ENCODE measurements around the gene WASF2. TPM values are rescaled to one million over a fixed set of nuclear protein-coding genes. Genes with fewer than 3 reads are reported as not detected.

The WASF2 gene
- total and polyA plus RNA-seq, 2 donors (not counting 1 experiment from before 2014, with no cell fraction given): 26.3 to 66.9 TPM

GRCh38 chr1:27418326-27419185, 71.4 kb downstream of the WASF2 start:
- peaks cover 8% of the 10 kb centered on the region for H3K36me3 ChIP-seq (ENCODE audit: control insufficient read depth, insufficient read depth, low read length)
- H3K27me3 ChIP-seq (ENCODE audit: control insufficient read depth, insufficient read depth, low read length): no peaks in the 10 kb centered on the region
- TF ChIP-seq EZH2 (IDR thresholded peaks at IDR 0.05; ENCODE audit: low read length, missing control alignments): no peak
- TF ChIP-seq, protein P1, sequence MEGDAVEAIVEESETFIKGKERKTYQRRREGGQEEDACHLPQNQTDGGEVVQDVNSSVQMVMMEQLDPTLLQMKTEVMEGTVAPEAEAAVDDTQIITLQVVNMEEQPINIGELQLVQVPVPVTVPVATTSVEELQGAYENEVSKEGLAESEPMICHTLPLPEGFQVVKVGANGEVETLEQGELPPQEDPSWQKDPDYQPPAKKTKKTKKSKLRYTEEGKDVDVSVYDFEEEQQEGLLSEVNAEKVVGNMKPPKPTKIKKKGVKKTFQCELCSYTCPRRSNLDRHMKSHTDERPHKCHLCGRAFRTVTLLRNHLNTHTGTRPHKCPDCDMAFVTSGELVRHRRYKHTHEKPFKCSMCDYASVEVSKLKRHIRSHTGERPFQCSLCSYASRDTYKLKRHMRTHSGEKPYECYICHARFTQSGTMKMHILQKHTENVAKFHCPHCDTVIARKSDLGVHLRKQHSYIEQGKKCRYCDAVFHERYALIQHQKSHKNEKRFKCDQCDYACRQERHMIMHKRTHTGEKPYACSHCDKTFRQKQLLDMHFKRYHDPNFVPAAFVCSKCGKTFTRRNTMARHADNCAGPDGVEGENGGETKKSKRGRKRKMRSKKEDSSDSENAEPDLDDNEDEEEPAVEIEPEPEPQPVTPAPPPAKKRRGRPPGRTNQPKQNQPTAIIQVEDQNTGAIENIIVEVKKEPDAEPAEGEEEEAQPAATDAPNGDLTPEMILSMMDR (conservative IDR thresholded peaks at IDR 0.05 in 1 of 2, IDR thresholded peaks at IDR 0.05 in 1 of 2; ENCODE audit: low read depth in 1 of 2, low read length in 2 of 2): no peak
- no peaks in the 10 kb centered on the region for H4K20me1 ChIP-seq (ENCODE audit: control insufficient read depth, extremely low read depth, insufficient read depth, low read length)
- peak; percentile 94 to 95 for DNase-seq (ENCODE audit: low read depth in 2 of 2)
- no peak overlapping the region for H3K9ac ChIP-seq (ENCODE audit: insufficient read depth, low read length)
- H3K9me3 ChIP-seq (ENCODE audit: control insufficient read depth, insufficient read depth, low read depth, low read length): no peaks in the 10 kb centered on the region
- peaks cover 16% of the 10 kb centered on the region for H3K4me1 ChIP-seq (ENCODE audit: control insufficient read depth, extremely low read depth, insufficient read depth, low read length)
- H3K79me2 ChIP-seq (ENCODE audit: control insufficient read depth, insufficient read depth, low read length): peaks cover 7% of the 10 kb centered on the region
- H2AFZ ChIP-seq (ENCODE audit: low read length): no peak overlapping the region
- H3K4me3 ChIP-seq (replicated peaks in 1 of 4; ENCODE audit: control extremely low read depth in 1 of 4, insufficient read depth in 1 of 4, low read depth in 3 of 4, low read length in 4 of 4): no peak overlapping the region
- H3K4me2 ChIP-seq (ENCODE audit: extremely low read depth, insufficient read depth, low read length): peak overlapping the region; percentile 32
- peak overlapping the region; percentile 72 for H3K27ac ChIP-seq (ENCODE audit: insufficient read depth, low read length)

GRCh38 chr1:27417713-27418112, 72.3 kb downstream of the WASF2 start:
- Histone ChIP-seq H4K20me1 (ENCODE audit: control insufficient read depth, extremely low read depth, insufficient read depth, low read length) (no peaks in the 10 kb centered on the region), H3K9ac (ENCODE audit: insufficient read depth, low read length) (no peak overlapping the region), H2AFZ (ENCODE audit: low read length) (no peak overlapping the region), H3K27me3 (ENCODE audit: control insufficient read depth, insufficient read depth, low read length) (no peaks in the 10 kb centered on the region), H3K36me3 (ENCODE audit: control insufficient read depth, insufficient read depth, low read length) (peaks cover 8% of the 10 kb centered on the region), H3K4me1 (ENCODE audit: control insufficient read depth, extremely low read depth, insufficient read depth, low read length) (peaks cover 16% of the 10 kb centered on the region), H3K4me3 (replicated peaks in 1 of 4; ENCODE audit: control extremely low read depth in 1 of 4, insufficient read depth in 1 of 4, low read depth in 3 of 4, low read length in 4 of 4) (no peak overlapping the region), H3K4me2 (ENCODE audit: extremely low read depth, insufficient read depth, low read length) (no peak overlapping the region), H3K79me2 (ENCODE audit: control insufficient read depth, insufficient read depth, low read length) (peaks cover 7% of the 10 kb centered on the region), H3K27ac (ENCODE audit: insufficient read depth, low read length) (peak overlapping the region; percentile 72), H3K9me3 (ENCODE audit: control insufficient read depth, insufficient read depth, low read depth, low read length) (no peaks in the 10 kb centered on the region)
- no peak for DNase-seq (ENCODE audit: low read depth in 2 of 2)
- TF ChIP-seq, protein P1 (conservative IDR thresholded peaks at IDR 0.05 in 1 of 2, IDR thresholded peaks at IDR 0.05 in 1 of 2; ENCODE audit: low read depth in 1 of 2, low read length in 2 of 2): no peak
- no peak for TF ChIP-seq EZH2 (IDR thresholded peaks at IDR 0.05; ENCODE audit: low read length, missing control alignments)

- Histone ChIP-seq H3K4me2 (ENCODE audit: extremely low read depth, insufficient read depth, low read length) (no peak overlapping the region), H3K36me3 (ENCODE audit: control insufficient read depth, insufficient read depth, low read length) (peaks cover 8% of the 10 kb centered on the region), H3K27me3 (ENCODE audit: control insufficient read depth, insufficient read depth, low read length) (no peaks in the 10 kb centered on the region), H3K79me2 (ENCODE audit: control insufficient read depth, insufficient read depth, low read length) (peaks cover 3% of the 10 kb centered on the region), H3K4me3 (replicated peaks in 1 of 4; ENCODE audit: control extremely low read depth in 1 of 4, insufficient read depth in 1 of 4, low read depth in 3 of 4, low read length in 4 of 4) (no peak overlapping the region), H2AFZ (ENCODE audit: low read length) (no peak overlapping the region), H3K27ac (ENCODE audit: insufficient read depth, low read length) (no peak overlapping the region), H3K9me3 (ENCODE audit: control insufficient read depth, insufficient read depth, low read depth, low read length) (no peaks in the 10 kb centered on the region), H4K20me1 (ENCODE audit: control insufficient read depth, extremely low read depth, insufficient read depth, low read length) (no peaks in the 10 kb centered on the region), H3K4me1 (ENCODE audit: control insufficient read depth, extremely low read depth, insufficient read depth, low read length) (peaks cover 16% of the 10 kb centered on the region), H3K9ac (ENCODE audit: insufficient read depth, low read length) (no peak overlapping the region)
- peak; percentile 65 to 73 for DNase-seq (ENCODE audit: low read depth in 2 of 2)
- TF ChIP-seq, protein P1 (conservative IDR thresholded peaks at IDR 0.05 in 1 of 2, IDR thresholded peaks at IDR 0.05 in 1 of 2; ENCODE audit: low read depth in 1 of 2, low read length in 2 of 2): peak; percentile 76 to 81
- TF ChIP-seq EZH2 (IDR thresholded peaks at IDR 0.05; ENCODE audit: low read length, missing control alignments): no peak
Measured at GRCh38 chr1:27416387-27417111, 73.4 kb downstream of the WASF2 start.
